Stimulated activated naive CD4-positive, alpha-beta T cell treated with Interleukin-2 at 50 U/mL for 16 hours (primary cell): ENCODE measurements around the gene GPD1L.
A peak's percentile ranks its signal among the peaks of the same experiment; 100 is the strongest.
"Not testable (repeated sequence)": the region's sequence is repeated elsewhere in the genome, so short reads cannot be mapped to it uniquely, and the experiment has no call there.

ENCODE experiments used
- DNase-seq: peaks from one replicate; lab custom pipeline; 2025; lab: John Stamatoyannopoulos, UW

Gene GPD1L

DNA sequence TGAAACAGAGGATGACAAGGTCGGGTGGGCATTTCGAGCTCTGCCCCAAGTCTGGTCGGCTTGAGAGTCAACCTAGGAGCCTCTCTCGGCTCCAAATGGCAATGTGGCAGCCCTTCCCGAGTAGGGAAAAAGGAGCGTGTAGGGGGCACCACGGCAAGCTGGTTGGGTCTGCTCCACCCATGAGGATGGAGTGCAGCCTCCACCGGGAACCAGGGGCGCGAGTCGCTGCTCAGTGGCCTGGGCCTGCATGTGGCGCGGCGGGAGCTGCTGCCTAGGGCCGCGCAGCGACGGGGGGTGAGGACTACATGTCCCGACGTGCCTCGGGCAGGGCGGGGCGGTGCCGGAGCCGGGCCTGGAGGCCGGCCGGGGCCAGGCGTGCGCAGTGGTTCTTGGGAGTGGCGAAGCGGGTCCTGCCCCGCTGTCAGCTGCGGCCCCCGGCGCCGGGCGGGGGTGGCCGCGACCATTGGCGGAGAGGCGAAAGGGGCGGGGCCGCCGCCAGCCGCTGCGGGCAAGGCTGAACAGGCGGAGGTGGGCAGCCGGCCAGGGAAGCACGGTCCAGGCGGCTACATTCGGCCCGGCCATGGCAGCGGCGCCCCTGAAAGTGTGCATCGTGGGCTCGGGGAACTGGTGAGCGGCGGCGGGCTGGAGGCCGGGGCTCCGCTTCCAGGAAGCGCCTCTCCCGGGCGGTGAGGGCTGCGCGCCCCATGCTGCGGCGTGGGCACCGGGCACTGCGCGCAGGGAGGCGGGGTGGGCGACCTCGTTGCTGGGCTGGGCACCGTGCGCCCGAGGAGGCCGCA, at the start of gene GPD1L:
TSS of gene GPD1L (plus strand) at position 489 of the 797 bp plus-strand sequence. CDS start at position 581, 92 bp downstream.
- peak; percentile 92 for DNase-seq

DNA sequence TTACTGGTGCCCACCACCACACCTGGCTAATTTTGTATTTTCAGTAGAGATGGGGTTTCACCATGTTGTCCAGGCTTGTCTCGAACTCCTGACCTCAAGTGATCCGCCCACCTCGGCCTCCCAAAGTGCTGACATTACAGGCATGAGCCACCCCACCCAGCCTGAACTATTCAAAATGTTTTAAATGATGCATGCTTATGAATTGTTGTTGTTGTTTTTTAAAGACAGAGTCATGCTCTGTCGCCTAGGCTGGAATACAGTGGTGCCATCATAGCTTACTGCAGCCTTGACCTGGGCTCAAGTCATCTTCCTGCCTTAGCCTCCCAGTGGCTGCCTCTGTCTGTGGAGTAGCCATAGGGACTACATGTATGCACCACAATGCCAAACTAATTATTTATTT, 48.0 kb upstream of the GPD1L start:
- not testable (repeated sequence) for DNase-seq

GRCh38 chr3:32062950-32063582, 43.4 kb upstream of the GPD1L start:
- no peak for DNase-seq

DNA sequence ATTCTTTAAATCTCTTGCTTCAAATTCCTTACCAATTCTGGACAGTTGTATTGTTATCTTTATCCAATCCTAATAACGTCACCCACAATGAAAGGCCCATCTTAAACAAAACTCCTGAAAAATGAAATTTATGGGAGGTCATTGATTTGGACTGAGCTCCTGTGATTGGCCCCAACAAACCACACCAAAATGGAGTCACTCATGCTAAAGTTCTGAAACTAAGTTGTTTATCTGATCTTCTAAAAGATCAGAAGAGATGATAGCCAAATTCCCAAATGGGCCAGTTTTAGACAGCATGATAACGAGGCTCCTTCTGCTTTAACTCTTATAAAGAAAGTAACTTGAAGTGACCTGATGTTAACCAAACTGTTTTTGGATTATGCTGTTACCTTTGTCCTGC, 39.7 kb upstream of the GPD1L start:
- no peak for DNase-seq

DNA sequence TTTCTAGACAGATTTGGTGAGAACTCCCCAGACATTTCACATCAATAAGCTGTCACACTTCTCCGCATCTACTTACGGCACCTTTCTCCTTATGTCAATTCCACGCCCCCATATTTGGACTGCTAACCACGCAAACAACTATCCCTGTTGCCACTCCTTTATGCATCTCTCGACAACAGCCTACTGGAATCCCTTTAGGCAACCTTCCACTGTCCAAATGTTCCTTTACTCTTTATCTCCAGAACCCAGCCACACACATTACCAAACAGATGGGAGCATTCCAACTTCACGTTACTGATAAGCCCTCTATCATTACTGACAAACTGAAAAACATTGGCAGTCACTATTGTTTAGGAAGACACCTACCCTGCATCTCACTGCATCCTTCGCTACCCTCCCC, 32.2 kb upstream of the GPD1L start:
- not testable (repeated sequence) for DNase-seq

DNA sequence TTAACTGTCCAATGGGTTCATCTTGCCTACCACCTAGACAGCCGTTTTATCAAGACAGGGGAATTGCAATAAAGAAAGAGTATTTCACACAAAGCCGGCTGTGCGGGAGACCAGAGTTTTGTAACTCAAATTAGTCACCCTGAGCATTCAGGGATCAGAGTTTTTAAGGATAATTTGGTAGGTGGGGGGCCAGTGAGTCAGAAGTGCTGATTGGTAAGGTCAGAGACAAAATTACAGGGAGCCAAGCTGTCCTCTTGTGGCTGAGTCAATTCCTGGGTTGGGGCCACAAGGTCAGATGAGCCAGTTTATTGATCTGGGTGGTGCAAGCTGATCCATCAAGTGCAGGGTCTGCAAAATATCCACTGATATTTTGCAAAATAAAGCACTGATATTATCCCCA, 29.9 kb upstream of the GPD1L start:
- DNase-seq, result no peak

- no peak for DNase-seq
Observed at GRCh38 chr3:32077260-32078084, 28.9 kb upstream of the GPD1L start.

GRCh38 chr3:32078085-32078634, 28.3 kb upstream of the GPD1L start:
- no peak for DNase-seq

DNA sequence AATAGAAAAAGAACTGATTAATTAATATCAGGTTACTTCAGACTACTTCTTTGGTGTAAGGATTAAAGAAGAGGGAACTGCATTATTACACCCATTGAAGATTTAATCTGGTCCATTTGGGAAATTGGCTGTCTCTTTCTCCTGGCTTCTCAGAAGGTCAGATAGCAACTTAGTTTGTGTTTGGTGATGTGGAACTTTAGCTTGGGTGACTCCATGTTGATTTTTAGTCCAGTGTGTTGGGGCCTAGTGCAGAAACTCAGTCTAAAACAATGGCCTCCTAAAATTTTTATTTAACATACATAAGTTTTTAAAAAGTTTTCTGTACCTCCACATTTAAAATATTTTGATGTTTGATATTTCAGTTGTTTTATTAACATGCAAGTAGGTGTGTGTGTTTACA, 27.6 kb upstream of the GPD1L start:
- DNase-seq, result no peak

DNA sequence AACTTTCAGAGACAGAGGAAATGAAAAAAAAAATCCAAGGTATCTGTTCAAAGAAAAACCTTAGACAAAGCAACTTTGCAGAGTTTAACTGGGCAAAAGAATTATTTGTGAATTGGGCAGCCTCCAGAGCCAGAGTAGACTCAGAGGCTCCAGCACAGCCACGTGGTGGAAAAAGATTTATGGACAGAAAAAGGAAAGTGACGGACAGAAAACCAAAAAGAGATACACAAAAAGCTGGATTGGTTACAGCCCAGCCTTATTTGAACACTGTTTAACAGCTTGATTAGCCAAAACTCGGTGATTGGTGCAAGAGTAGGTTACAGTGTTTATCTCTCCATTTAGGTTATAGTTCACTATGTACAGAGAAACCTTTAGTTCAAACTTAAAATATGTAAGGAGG, 23.7 kb upstream of the GPD1L start:
- no peak for DNase-seq

- no peak for DNase-seq
Observed at GRCh38 chr3:32083702-32084270, 22.6 kb upstream of the GPD1L start.

GRCh38 chr3:32084870-32085269, 21.6 kb upstream of the GPD1L start:
- DNase-seq, result no peak

DNA sequence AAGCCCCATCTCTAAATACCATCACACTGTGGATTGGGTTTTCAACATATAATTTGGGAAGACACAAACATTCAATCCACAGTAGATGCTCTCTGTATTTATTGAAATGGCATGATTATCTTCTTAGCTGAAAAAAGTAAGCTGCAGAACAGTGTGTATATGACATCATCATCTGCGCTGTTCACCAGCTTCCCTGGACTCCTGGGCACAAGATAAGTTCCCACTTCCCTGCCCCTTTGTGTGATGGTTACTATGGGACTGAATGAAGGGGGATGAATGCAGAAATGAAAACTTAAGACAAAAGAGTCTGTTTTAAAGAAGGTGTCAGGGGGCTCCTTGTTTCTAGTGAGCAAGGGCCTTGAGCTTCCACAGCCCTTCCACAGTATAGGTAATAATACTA, 20.0 kb upstream of the GPD1L start:
- DNase-seq, result no peak

GRCh38 chr3:32089476-32089875, 16.9 kb upstream of the GPD1L start:
- DNase-seq, result no peak

GRCh38 chr3:32093204-32093603, 13.2 kb upstream of the GPD1L start:
- no peak for DNase-seq

GRCh38 chr3:32095431-32095830, 11.0 kb upstream of the GPD1L start:
- no peak for DNase-seq

GRCh38 chr3:32097768-32098167, 8.7 kb upstream of the GPD1L start:
- DNase-seq, result no peak

- no peak for DNase-seq
Observed at GRCh38 chr3:32098528-32098927, 7.9 kb upstream of the GPD1L start.

GRCh38 chr3:32100465-32100864, 6.0 kb upstream of the GPD1L start:
- no peak for DNase-seq

GRCh38 chr3:32102289-32102688, 4.1 kb upstream of the GPD1L start:
- DNase-seq, result no peak

DNA sequence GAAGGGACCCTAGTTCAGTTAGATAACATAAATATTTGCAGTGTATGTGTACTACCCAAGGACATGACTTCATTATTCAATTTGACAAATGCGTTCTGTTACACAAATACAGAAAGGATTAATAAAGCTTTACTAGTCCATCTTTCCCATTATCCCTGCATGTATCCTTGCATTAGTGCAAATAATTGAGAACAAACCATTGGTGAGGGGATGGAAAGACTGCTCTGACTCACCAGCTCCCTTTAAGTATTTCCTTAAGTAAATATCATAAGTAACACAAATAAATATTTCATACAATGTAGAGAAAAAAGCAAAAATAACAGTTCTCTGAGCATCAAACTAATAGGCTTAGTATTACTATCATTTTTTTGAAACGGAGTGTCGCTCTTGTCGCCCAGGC, 1.9 kb upstream of the GPD1L start:
- no peak for DNase-seq
